ENCODE results near the gene SHMT2. TPM values are rescaled to one million over a fixed set of nuclear protein-coding genes. Genes with fewer than 3 reads are reported as not detected.

The SHMT2 gene
- total and polyA plus RNA-seq, 2 of the 13 experiments (the other 11 are each of a cell fraction or from before 2014, with no cell fraction given), result 181 to 393 TPM

- peak; percentile 64; the same call in 1 of the 2 replicates for TF ChIP-seq ZBED4 (CRISPR knock-in tag; IDR thresholded peaks at IDR 0.05; ENCODE audit: borderline replicate concordance)
- TF ChIP-seq SRSF4 (IDR thresholded peaks at IDR 0.05; ENCODE audit: low read depth, low read length, poor library complexity, severe bottlenecking), result no peak
- peak; percentile 68; the same call in 1 of the 2 replicates for TF ChIP-seq ZNF784 (CRISPR knock-in tag; IDR thresholded peaks at IDR 0.05; ENCODE audit: borderline replicate concordance)
- TF ChIP-seq ISX (CRISPR knock-in tag; conservative IDR thresholded peaks at IDR 0.05), result no peak
- no peak for TF ChIP-seq ZNF850 (CRISPR knock-in tag; conservative IDR thresholded peaks at IDR 0.05)
- 0 out of 2 replicates have a peak, but pooled peaks have one; percentile 40 for TF ChIP-seq ZNF33B (CRISPR knock-in tag; IDR thresholded peaks at IDR 0.05)
- TF ChIP-seq ZNF3 (CRISPR knock-in tag; IDR thresholded peaks at IDR 0.05), result no peak
- no peak for TF ChIP-seq CAMTA2 (CRISPR knock-in tag; IDR thresholded peaks at IDR 0.05; ENCODE audit: borderline replicate concordance)
- TF ChIP-seq ZNF530 (CRISPR knock-in tag; IDR thresholded peaks at IDR 0.05; ENCODE audit: low read depth), result no peak
- no peak for TF ChIP-seq SOX5 (CRISPR knock-in tag; IDR thresholded peaks at IDR 0.05; ENCODE audit: borderline replicate concordance)
- no peak for TF ChIP-seq ZNF260 (CRISPR knock-in tag; IDR thresholded peaks at IDR 0.05; ENCODE audit: borderline replicate concordance, low read depth)
- TF ChIP-seq PHF8 (CRISPR knock-in tag; IDR thresholded peaks at IDR 0.05), result peak; percentile 66
- no peak for TF ChIP-seq PAF1 (CRISPR knock-in tag; IDR thresholded peaks at IDR 0.05)
- peak; percentile 30 for TF ChIP-seq RBM39 (IDR thresholded peaks at IDR 0.05; ENCODE audit: low read depth, low read length, poor library complexity, severe bottlenecking)
- TF ChIP-seq KAT8 (CRISPR knock-in tag; IDR thresholded peaks at IDR 0.05), result peak; percentile 68
- peak; percentile 16; the same call in 1 of the 2 replicates for TF ChIP-seq HDAC1 (CRISPR knock-in tag; IDR thresholded peaks at IDR 0.05)
- no peak for TF ChIP-seq ZNF558 (CRISPR knock-in tag; IDR thresholded peaks at IDR 0.05; ENCODE audit: borderline replicate concordance)
- no peak for TF ChIP-seq ZNF543 (CRISPR knock-in tag; IDR thresholded peaks at IDR 0.05)
- TF ChIP-seq JUND (CRISPR knock-in tag; IDR thresholded peaks at IDR 0.05), result peak; percentile 55; the same call in 1 of the 2 replicates
- TF ChIP-seq ATM (IDR thresholded peaks at IDR 0.05; ENCODE audit: borderline replicate concordance), result no peak
- TF ChIP-seq MIXL1 (CRISPR knock-in tag; IDR thresholded peaks at IDR 0.05), result no peak
- no peak for TF ChIP-seq SMARCC2 (IDR thresholded peaks at IDR 0.05)
- TF ChIP-seq ZNF274 (CRISPR knock-in tag; IDR thresholded peaks at IDR 0.05), result peak; percentile 22; the same call in 1 of the 2 replicates
- no peak for TF ChIP-seq PRMT3 (CRISPR knock-in tag; IDR thresholded peaks at IDR 0.05; ENCODE audit: borderline replicate concordance, low read depth)
- no peak for TF ChIP-seq FOXM1 (CRISPR knock-in tag; IDR thresholded peaks at IDR 0.05)
- TF ChIP-seq, protein P1, sequence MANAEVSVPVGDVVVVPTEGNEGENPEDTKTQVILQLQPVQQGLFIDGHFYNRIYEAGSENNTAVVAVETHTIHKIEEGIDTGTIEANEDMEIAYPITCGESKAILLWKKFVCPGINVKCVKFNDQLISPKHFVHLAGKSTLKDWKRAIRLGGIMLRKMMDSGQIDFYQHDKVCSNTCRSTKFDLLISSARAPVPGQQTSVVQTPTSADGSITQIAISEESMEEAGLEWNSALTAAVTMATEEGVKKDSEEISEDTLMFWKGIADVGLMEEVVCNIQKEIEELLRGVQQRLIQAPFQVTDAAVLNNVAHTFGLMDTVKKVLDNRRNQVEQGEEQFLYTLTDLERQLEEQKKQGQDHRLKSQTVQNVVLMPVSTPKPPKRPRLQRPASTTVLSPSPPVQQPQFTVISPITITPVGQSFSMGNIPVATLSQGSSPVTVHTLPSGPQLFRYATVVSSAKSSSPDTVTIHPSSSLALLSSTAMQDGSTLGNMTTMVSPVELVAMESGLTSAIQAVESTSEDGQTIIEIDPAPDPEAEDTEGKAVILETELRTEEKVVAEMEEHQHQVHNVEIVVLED (CRISPR knock-in tag; IDR thresholded peaks at IDR 0.05; ENCODE audit: borderline replicate concordance), result 0 out of 2 replicates have a peak, but pooled peaks have one; percentile 37
These were observed 9.5 kb downstream of the SHMT2 start (continued) for GRCh38 chr12:57238854-57239554.

Measured in HepG2 (cell line).